GM23248 (cell line): Measurements from ENCODE around the gene FAM114A1. TPM values are rescaled to one million over a fixed set of nuclear protein-coding genes. Genes with fewer than 3 reads are reported as not detected.

Experiments
- DNase-seq: peaks from one replicate; pipeline ENCODE4 v3.0.0-alpha.2; 2015
- H2AFZ ChIP-seq: fragments of 200-600 bp; sonication (generic); 2 replicates; pipeline ENCODE4 v1.6.1; 2016; ENCODE audit warnings: antibody characterized with exemption
- H3F3A ChIP-seq: fragments of 200-600 bp; sonication (generic); 2 replicates; pipeline ENCODE4 v1.6.1; 2016; ENCODE audit warnings: mild to moderate bottlenecking, antibody characterized with exemption, mixed run types; ENCODE audit not compliant: insufficient read depth
- H3K27ac ChIP-seq: fragments of 200-600 bp; sonication (generic); 2 replicates; pipeline ENCODE4 v1.5.1; 2016; ENCODE audit warnings: mild to moderate bottlenecking
- H3K27me3 ChIP-seq: fragments of 200-600 bp; sonication (generic); replicated peaks from 2 replicates; pipeline ENCODE4 v1.6.1; 2016; ENCODE audit warnings: mild to moderate bottlenecking; ENCODE audit not compliant: insufficient read depth
- H3K36me3 ChIP-seq: fragments of 200-600 bp; sonication (generic); 2 replicates; pipeline ENCODE4 v1.6.1; 2016; ENCODE audit warnings: low read depth, mild to moderate bottlenecking
- H3K4me1 ChIP-seq: fragments of 200-600 bp; sonication (generic); 2 replicates; pipeline ENCODE4 v1.6.1; 2016; ENCODE audit warnings: mild to moderate bottlenecking; ENCODE audit not compliant: insufficient read depth
- H3K4me2 ChIP-seq: fragments of 200-600 bp; sonication (generic); one replicate; pipeline ENCODE4 v1.6.1; 2016; ENCODE audit warnings: mild to moderate bottlenecking; ENCODE audit not compliant: unreplicated experiment
- H3K4me3 ChIP-seq: fragments of 200-600 bp; sonication (generic); 2 replicates; pipeline ENCODE4 v1.5.1; 2016; ENCODE audit warnings: mild to moderate bottlenecking
- H3K79me2 ChIP-seq: fragments of 200-600 bp; sonication (generic); 2 replicates; pipeline ENCODE4 v1.6.1; 2016; ENCODE audit warnings: mild to moderate bottlenecking; ENCODE audit not compliant: insufficient read depth
- H3K9ac ChIP-seq: fragments of 200-600 bp; sonication (generic); 2 replicates; pipeline ENCODE4 v1.6.1; 2016; ENCODE audit warnings: mild to moderate bottlenecking
- H3K9me2 ChIP-seq: fragments of 200-600 bp; sonication (generic); 2 replicates; pipeline ENCODE4 v1.6.1; 2016; ENCODE audit warnings: mixed run types, mild to moderate bottlenecking, moderate library complexity; ENCODE audit not compliant: insufficient read depth
- H3K9me3 ChIP-seq: fragments of 200-600 bp; sonication (generic); one replicate; pipeline ENCODE4 v1.6.1; 2017; ENCODE audit warnings: low read depth
- H4K20me1 ChIP-seq: fragments of 200-600 bp; sonication (generic); 2 replicates; pipeline ENCODE4 v1.6.0; 2016; ENCODE audit not compliant: insufficient read depth
- EZH2 ChIP-seq: fragments of 200-600 bp; sonication (generic); IDR thresholded peaks from 2 replicates; pipeline ENCODE4 v1.6.1; 2018; ENCODE audit warnings: antibody characterized with exemption, mild to moderate bottlenecking; ENCODE audit not compliant: insufficient read depth, poor library complexity, severe bottlenecking
- EZH2phosphoT487 ChIP-seq: fragments of 200-600 bp; sonication (generic); IDR thresholded peaks from 2 replicates; pipeline ENCODE4 v1.6.1; 2018; ENCODE audit warnings: antibody characterized with exemption, moderate library complexity, mild to moderate bottlenecking, low read depth; ENCODE audit not compliant: insufficient read depth
- WGBS, 2 experiments: methylation state at CpG; one replicate each; pipeline ENCODE4 v1.1.6; 2015 to 2017; ENCODE audit warnings: low lambda C conversion rate in 2 of 2, low coverage in 1 of 2; ENCODE audit errors: missing lambda C conversion rate in 2 of 2; 5-methylcytosine and 5-hydroxymethylcytosine counted together
- in situ Hi-C: fragments of 300-500 bp; cut with MboI; formaldehyde crosslinking; loops from 2 replicates; pipeline ENCODE4 v1.15.0; 2020
- polyA plus RNA-seq: library from polyadenylated mRNA; unstranded; fragments of >200 nt; fragmentation: Nextera tagmentation; extraction: Ambion mirVana; gene quantifications from 2 replicates; pipeline ENCODE4 v1.2.1, GENCODE V29; 2016
- total RNA-seq: library from RNA; depleted of rRNA; stranded (reverse); fragments of >200 nt; shearing (Covaris generic); gene quantifications from 2 replicates; pipeline ENCODE4 v1.2.3, GENCODE V29; 2014

FAM114A1 gene
- total and polyA plus RNA-seq, 2 experiments from 2014 or later: 237 to 318 TPM

DNA sequence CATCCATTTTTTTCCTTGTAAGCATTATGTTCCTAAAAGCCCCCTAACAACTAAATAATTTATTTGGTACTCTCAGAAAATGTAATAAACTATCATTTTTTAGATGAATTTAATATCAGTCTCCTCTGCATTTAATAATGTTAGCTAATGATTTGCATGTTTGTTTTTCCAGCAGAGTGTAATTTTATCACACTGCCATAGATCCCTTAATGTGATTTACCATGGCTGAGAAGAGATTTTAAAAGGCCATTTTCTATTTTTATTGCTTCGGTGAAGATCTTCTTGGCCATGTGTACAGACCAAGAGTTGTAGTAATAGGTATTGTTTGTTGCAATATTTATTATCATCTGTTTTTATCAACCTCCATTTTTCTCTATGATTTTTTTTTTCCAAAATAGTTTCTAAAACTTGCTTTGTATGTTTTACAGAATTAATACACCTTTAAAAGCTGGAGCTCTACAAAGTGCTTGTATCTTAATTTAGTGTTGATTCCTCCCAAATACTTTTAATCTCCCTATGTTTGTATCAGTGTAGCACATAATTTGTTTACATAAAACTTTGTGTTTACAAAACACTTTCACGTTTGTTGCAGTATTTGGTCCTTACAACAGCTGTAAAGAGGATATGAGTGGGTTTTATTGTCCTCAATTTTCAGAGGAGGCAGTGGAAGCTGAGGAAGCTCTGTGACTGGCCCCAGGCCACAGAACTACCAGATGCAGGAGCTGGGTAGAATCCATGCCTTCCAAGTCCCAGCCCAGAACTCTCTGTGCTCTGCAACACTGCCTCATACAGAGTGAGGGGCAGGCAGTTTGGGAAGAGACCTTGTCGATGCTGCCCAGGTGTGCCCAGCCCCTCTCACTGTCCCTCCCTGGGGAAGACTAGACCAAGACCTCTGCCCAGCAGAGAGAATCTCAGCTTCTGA is 58.1 kb downstream of the FAM114A1 start:
- no peak overlapping the region for H3K9ac ChIP-seq
- H3K9me3 ChIP-seq: no peaks in the 10 kb centered on the region
- peaks cover 73% of the 10 kb centered on the region for H3K36me3 ChIP-seq
- no peak overlapping the region for H3K27ac ChIP-seq
- in situ Hi-C loops: loop anchor here (25.0 kb wide), 1 partner anchor 212 kb away; no protein-coding TSS in a partner anchor
- H3F3A ChIP-seq: 0 out of 2 replicates have a peak, but pooled peaks cover 6% of the 10 kb centered on the region
- H3K27me3 ChIP-seq: no peaks in the 10 kb centered on the region
- no peak overlapping the region for H3K4me2 ChIP-seq
- no peak overlapping the region for H2AFZ ChIP-seq
- TF ChIP-seq EZH2phosphoT487 (no peak), EZH2 (no peak)
- no peaks in the 10 kb centered on the region for H3K9me2 ChIP-seq
- DNase-seq: no peak
- H3K4me1 ChIP-seq: no peaks in the 10 kb centered on the region
- H4K20me1 ChIP-seq: no peaks in the 10 kb centered on the region
- 43 to 45% methylated on average over 3 of the region's 3 CpGs for WGBS, 2 experiments
- H3K79me2 ChIP-seq: no peaks in the 10 kb centered on the region
- H3K4me3 ChIP-seq: no peak overlapping the region

DNA sequence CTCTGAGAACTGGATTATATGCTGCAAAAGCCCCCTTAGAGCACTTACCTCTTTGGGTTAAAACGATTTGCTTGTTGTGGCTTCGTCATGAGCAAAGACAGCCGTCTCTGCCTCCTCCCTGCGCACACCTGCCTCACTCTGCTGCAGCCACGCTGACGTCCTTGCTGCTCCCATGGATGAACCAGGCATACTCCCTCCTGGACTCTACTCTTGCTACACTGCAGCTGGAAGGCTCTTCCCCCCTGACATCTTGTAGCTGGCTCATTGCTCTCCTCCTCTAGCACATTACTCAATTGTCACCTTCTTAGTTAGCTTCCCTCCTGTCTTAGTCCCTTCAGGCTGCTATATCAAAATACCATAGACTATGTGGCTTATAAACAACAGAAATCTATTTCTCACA is 59.3 kb downstream of the FAM114A1 start:
- TF ChIP-seq EZH2phosphoT487: no peak
- no peak for TF ChIP-seq EZH2
- Histone ChIP-seq H3K4me3 (no peak overlapping the region), H3K27me3 (no peaks in the 10 kb centered on the region), H3K36me3 (peaks cover 77% of the 10 kb centered on the region), H3K9ac (no peak overlapping the region), H3K4me1 (no peaks in the 10 kb centered on the region), H3K9me2 (no peaks in the 10 kb centered on the region), H3K4me2 (no peak overlapping the region), H3F3A (peaks cover 12% of the 10 kb centered on the region; the same call in 1 of the 2 replicates), H3K9me3 (no peaks in the 10 kb centered on the region), H4K20me1 (no peaks in the 10 kb centered on the region), H2AFZ (no peak overlapping the region), H3K79me2 (no peaks in the 10 kb centered on the region), H3K27ac (no peak overlapping the region)
- in situ Hi-C loops: loop anchor here (25.0 kb wide), 1 partner anchor 210 kb away; no protein-coding TSS in a partner anchor
- DNase-seq: no peak
- WGBS, 2 experiments: 77 to 80% methylated on average over 6 of the region's 6 CpGs

DNA sequence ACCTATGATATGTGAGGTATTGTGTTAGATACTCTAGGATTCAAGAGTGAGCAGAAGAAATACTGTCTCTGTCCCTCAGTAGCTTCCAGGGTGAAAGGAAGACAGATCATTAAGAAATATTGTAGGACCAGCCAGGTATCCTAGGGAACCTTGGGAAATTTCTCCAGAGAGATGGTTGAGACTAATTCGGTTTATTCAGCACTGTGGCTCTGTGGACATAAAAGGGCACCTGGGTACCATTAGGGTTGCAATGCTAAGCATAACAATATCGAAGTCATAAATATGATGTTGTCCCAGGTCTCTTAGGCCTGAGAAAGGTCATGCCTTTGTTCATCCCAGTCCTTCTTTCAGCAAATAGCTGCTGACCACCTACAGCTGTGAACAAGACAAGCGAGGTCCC is 61.0 kb downstream of the FAM114A1 start:
- 80 to 86% methylated on average over 3 of the region's 3 CpGs for WGBS, 2 experiments
- in situ Hi-C loops: loop anchor here (25.0 kb wide), 1 partner anchor 209 kb away; no protein-coding TSS in a partner anchor
- Histone ChIP-seq H3K9ac (no peak overlapping the region), H2AFZ (no peak overlapping the region), H3K9me2 (no peaks in the 10 kb centered on the region), H3K4me3 (no peak overlapping the region), H3K36me3 (peaks cover 82% of the 10 kb centered on the region), H3K27ac (no peak overlapping the region), H3K4me1 (no peaks in the 10 kb centered on the region), H3K79me2 (no peaks in the 10 kb centered on the region), H3K9me3 (no peaks in the 10 kb centered on the region), H3K4me2 (no peak overlapping the region), H3K27me3 (no peaks in the 10 kb centered on the region), H3F3A (peaks cover 11% of the 10 kb centered on the region; the same call in 1 of the 2 replicates), H4K20me1 (no peaks in the 10 kb centered on the region)
- TF ChIP-seq EZH2phosphoT487 (no peak), EZH2 (no peak)
- no peak for DNase-seq

DNA sequence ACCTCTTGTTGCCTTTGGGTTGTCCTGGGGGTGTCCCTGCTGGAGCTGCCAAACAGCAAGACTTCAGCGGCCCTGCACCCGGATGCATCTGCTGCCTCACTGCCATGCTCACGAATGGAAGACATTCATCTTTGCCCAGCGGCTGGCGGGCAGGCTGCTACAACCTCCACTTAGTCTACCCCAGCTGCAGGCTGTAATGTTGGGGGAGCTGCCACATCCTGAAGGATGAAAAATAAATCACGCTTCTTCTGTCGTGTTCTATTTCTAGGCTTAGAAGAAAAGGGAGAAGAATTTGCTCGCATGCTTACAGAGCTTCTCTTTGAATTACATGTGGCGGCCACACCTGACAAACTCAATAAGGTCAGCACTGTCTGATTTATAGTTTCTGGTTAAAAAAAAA is 61.4 kb downstream of the FAM114A1 start:
- Histone ChIP-seq H3K4me3 (no peak overlapping the region), H3K9me2 (no peaks in the 10 kb centered on the region), H3K79me2 (no peaks in the 10 kb centered on the region), H3K4me2 (no peak overlapping the region), H3K27me3 (no peaks in the 10 kb centered on the region), H3K9ac (no peak overlapping the region), H3F3A (peaks cover 14% of the 10 kb centered on the region; the same call in 1 of the 2 replicates), H3K9me3 (no peaks in the 10 kb centered on the region), H2AFZ (no peak overlapping the region), H4K20me1 (no peaks in the 10 kb centered on the region), H3K27ac (no peak overlapping the region), H3K36me3 (peaks cover 82% of the 10 kb centered on the region), H3K4me1 (no peaks in the 10 kb centered on the region)
- no peak for DNase-seq
- TF ChIP-seq EZH2 (no peak), EZH2phosphoT487 (no peak)
- in situ Hi-C loops: loop anchor here (25.0 kb wide), 1 partner anchor 208 kb away; no protein-coding TSS in a partner anchor
- WGBS, 2 experiments: 75 to 76% methylated on average over 9 of the region's 9 CpGs
